Heart left ventricle (tissue), 16 donors: ENCODE results near the gene PLA2G2F. TPM values are rescaled to one million over a fixed set of nuclear protein-coding genes. Genes with fewer than 3 reads are reported as not detected.

Source experiments
- ATAC-seq, 4 donors: fragments of 200-7000 bp; cut with Tn5 transposase; one replicate each; pipeline ENCODE4 v1.9.1; 2020 to 2022; ENCODE audit warnings: moderate library complexity in 4 of 4, mild to moderate bottlenecking in 3 of 4, moderate number of reproducible peaks in 1 of 4
- DNase-seq, 5 donors: peaks; one replicate each; pipeline ENCODE4 v3.0.0-alpha.2; 2020
- H3K27ac ChIP-seq, 12 donors: fragments of 200-600 bp; sonication (generic) in 4 of 12; one replicate each; pipeline versions ENCODE4 v1.5.0 to v1.8.0; 2016 to 2022; ENCODE audit warnings: mild to moderate bottlenecking in 2 of 12
- H3K27me3 ChIP-seq, 9 donors: fragments of 200-600 bp; sonication (generic) in 2 of 9; one replicate each; pipeline versions ENCODE4 v1.5.1 to v1.8.0; 2016 to 2022; ENCODE audit warnings: mild to moderate bottlenecking in 3 of 9
- H3K36me3 ChIP-seq, 9 donors: fragments of 200-600 bp; sonication (generic) in 2 of 9; one replicate each; pipeline versions ENCODE4 v1.5.0 to v1.8.0; 2018 to 2022; ENCODE audit warnings: mild to moderate bottlenecking in 2 of 9
- H3K4me1 ChIP-seq, 12 donors: fragments of 200-600 bp; sonication (generic) in 4 of 12; one replicate each; pipeline versions ENCODE4 v1.5.0 to v1.8.0; 2016 to 2022; ENCODE audit warnings: mild to moderate bottlenecking in 3 of 12
- H3K4me3 ChIP-seq, 12 donors: fragments of 200-600 bp; sonication (generic) in 4 of 12; one replicate each; pipeline versions ENCODE4 v1.5.0 to v1.8.0; 2017 to 2022; ENCODE audit warnings: mild to moderate bottlenecking in 9 of 12, moderate library complexity in 4 of 12
- H3K9me3 ChIP-seq, 12 donors: fragments of 200-600 bp; sonication (generic) in 4 of 12; one replicate each; pipeline versions ENCODE4 v1.5.0 to v1.8.0; 2016 to 2022; ENCODE audit warnings: mild to moderate bottlenecking in 1 of 12
- CTCF ChIP-seq, 12 donors: fragments of 200-600 bp; sonication (generic) in 4 of 12; IDR thresholded peaks; one replicate each; pipeline versions ENCODE4 v1.5.0 to v1.8.0; 2018 to 2022; ENCODE audit warnings: antibody characterized with exemption in 12 of 12, mild to moderate bottlenecking in 5 of 12
- POLR2A ChIP-seq, 2 donors: fragments of 450-650 bp; IDR thresholded peaks; one replicate each; pipeline ENCODE4 v1.6.1; 2017; ENCODE audit warnings: antibody characterized with exemption in 2 of 2, mild to moderate bottlenecking in 2 of 2, moderate library complexity in 2 of 2
- WGBS, 4 donors: extraction: QIAGEN DNeasy Blood & Tissue Kit in 2 of 4; methylation state at CpG; one replicate each; pipeline versions ENCODE4 v1.1.5 to v1.1.7; 2013 to 2018; 5-methylcytosine and 5-hydroxymethylcytosine counted together
- intact Hi-C, 10 donors: fragments of 100-400 bp; cut with DNase I; formaldehyde crosslinking; loops; one replicate each; pipeline versions ENCODE4 v1.11.1 to v1.14.2; 2022
- polyA plus RNA-seq, 2 donors: library from polyadenylated mRNA; stranded (reverse); fragments of 200-250 nt; gene quantifications; one replicate each; pipeline ENCODE4 v1.2.3, GENCODE V29; 2013
- total RNA-seq, 9 donors: library from RNA; depleted of rRNA in 2 of 9; stranded (reverse); fragments of >200 nt in 2 of 9; fragmentation: NEBNext Ultra II Directional in 3 of 9; extraction: Animal tissue kit (Norgen Biotek cat#: 25700) in 3 of 9; gene quantifications; one replicate each; pipeline versions ENCODE4 v1.1.0 to v1.2.4, GENCODE V29; 2016 to 2023
- donor health status: ischemic (EF 13 %, LVEDD 7.1; RV severe dilation, severe dysfunction).
- donor health status: healthy with polysubstance abuse.
- donor health status: DM: no; HTN: yes; CAD: no.
- donor health status: DM: no; HTN: no; CAD: no.
- donor health status: ischemic (EF 25% LVEDD 6.9; RV normal size, moderate dysfunction).
- donor health status: ischemic (EF 25% LVEDD 5.7; RV mildly dilated, moderate dysfunction).
- donor health status: healthy.
- donor health status: DM: yes; HTN: yes; CAD: no.
- donor health status: ischemic (EF 35%, LVEDD 5.7; RV mildly dilated, moderate dysfunction).
- donor health status: nonischemic (EF 11% LVEDD 7.7; RV severe dilation, severe dysfunction).
- donor health status: DM: yes; HTN: yes; CAD: no.
- donor health status: PGD.
- donor health status: ischemic (EF 29% LVEDD 5.4; RV normal size, mild dysfunction).
- donor health status: nonischemic (EF 23%, LVEDD 6.1; RV moderate dilation, normal function).

PLA2G2F gene
- total and polyA plus RNA-seq, 11 donors = not detected

DNA sequence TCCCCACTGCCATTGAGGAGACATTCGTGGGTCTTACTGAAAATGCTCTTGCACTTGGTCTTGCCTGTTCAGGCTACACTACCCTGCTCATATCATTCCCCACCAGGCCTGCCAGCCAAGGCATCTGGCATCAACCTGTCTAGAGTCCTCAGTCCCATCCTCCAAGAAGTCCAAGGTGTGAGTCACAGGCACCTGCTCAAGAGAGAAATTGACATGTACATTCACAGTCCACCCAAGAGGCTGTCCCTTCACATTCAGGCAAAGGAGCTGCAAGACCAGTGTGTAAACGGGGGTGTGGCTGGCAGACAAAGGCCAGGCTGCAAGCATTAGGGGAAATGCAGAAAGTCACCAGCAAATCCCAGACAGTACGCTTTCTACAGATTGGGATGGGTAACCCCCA lies 60.3 kb downstream of the PLA2G2F start:
- DNase-seq (no peak), ATAC-seq (no peak)
- Histone ChIP-seq H3K36me3 (no peaks in the 10 kb centered on the region), H3K4me1 (peaks cover 0 to 11% (median 3%) of the 10 kb centered on the region in 12 donors), H3K27me3 (peaks cover 0 to 22% (median 0%) of the 10 kb centered on the region in 9 donors), H3K27ac (no peak overlapping the region), H3K9me3 (no peaks in the 10 kb centered on the region), H3K4me3 (no peak overlapping the region)
- TF ChIP-seq POLR2A (IDR thresholded peaks at IDR 0.05) (no peak), CTCF (IDR thresholded peaks at IDR 0.05) (no peak)
- WGBS, 4 donors = 41 to 64% (median 47%) methylated on average over 3 of the region's 3 CpGs
- intact Hi-C loops = loop anchor here in 7 of 10 donors (5.0 to 10.0 kb wide), 4 partner anchors 97 to 285 kb away; partner anchors contain the start of gene PLA2G2A (in 3 of the 7)

- intact Hi-C loops = loop anchor here in 7 of 10 donors (5.0 to 10.0 kb wide), 4 partner anchors 98 to 285 kb away; partner anchors contain the start of gene PLA2G2A (in 3 of the 7)
- DNase-seq (peak in 1 of 5 donors; percentile 16), ATAC-seq (peak in 1 of 4 donors; percentile 38)
- WGBS, 4 donors = 22 to 37% (median 29%) methylated on average over 2 of the region's 2 CpGs
- Histone ChIP-seq H3K9me3 (no peaks in the 10 kb centered on the region), H3K27ac (no peak overlapping the region), H3K4me1 (peaks cover 0 to 7% (median under 1%) of the 10 kb centered on the region in 12 donors), H3K27me3 (peaks cover 0 to 22% (median 0%) of the 10 kb centered on the region in 9 donors), H3K36me3 (no peaks in the 10 kb centered on the region), H3K4me3 (no peak overlapping the region)
- TF ChIP-seq POLR2A (IDR thresholded peaks at IDR 0.05) = no peak
Measured at GRCh38 chr1:20199840-20200239, 60.7 kb downstream of the PLA2G2F start.

Other genes with a start within 250 kb of the PLA2G2F start
- not detected for gene PLA2G2E, start 215.7 kb upstream of the PLA2G2F start, total RNA-seq
- gene PLA2G2E, start 215.7 kb upstream of the PLA2G2F start, polyA plus RNA-seq = not detected
- 100 to 1,000 TPM in 2 of 9 donors, 10 to 100 TPM in 5, 1 to 10 TPM in 2; 2.8 to 539 (median 26.5) TPM for gene PLA2G2A, start 159.7 kb upstream of the PLA2G2F start, total RNA-seq
- 100 to 1,000 TPM; 107 to 112 TPM for gene PLA2G2A, start 159.7 kb upstream of the PLA2G2F start, polyA plus RNA-seq
- gene PLA2G5, start 69.1 kb upstream of the PLA2G2F start, total RNA-seq = 10 to 100 TPM; 31.9 to 80.3 (median 43.9) TPM
- gene PLA2G5, start 69.1 kb upstream of the PLA2G2F start, polyA plus RNA-seq = 100 to 1,000 TPM in 1 of 2 donors, 10 to 100 TPM in 1; 25.6 to 102 TPM
- gene PLA2G2D, start 19.8 kb upstream of the PLA2G2F start, total RNA-seq = 1 to 10 TPM in 1 of 9 donors, under 1 TPM in 1, not detected in 7; 0.85 to 5.4 TPM
- gene PLA2G2D, start 19.8 kb upstream of the PLA2G2F start, polyA plus RNA-seq = not detected
- gene UBXN10, start 46.8 kb downstream of the PLA2G2F start, total RNA-seq = 1 to 10 TPM in 6 of 9 donors, under 1 TPM in 3; 0.68 to 2.6 (median 1.2) TPM
- under 1 TPM; 0.14 to 0.53 TPM for gene UBXN10, start 46.8 kb downstream of the PLA2G2F start, polyA plus RNA-seq
- under 1 TPM in 1 of 9 donors, not detected in 8; 0.16 TPM for gene PLA2G2C, start 47.2 kb downstream of the PLA2G2F start, total RNA-seq
- gene PLA2G2C, start 47.2 kb downstream of the PLA2G2F start, polyA plus RNA-seq = not detected
- gene VWA5B1, start 151.6 kb downstream of the PLA2G2F start, total RNA-seq = under 1 TPM in 5 of 9 donors, not detected in 4; 0.11 to 0.88 (median 0.31) TPM
- gene VWA5B1, start 151.6 kb downstream of the PLA2G2F start, polyA plus RNA-seq = under 1 TPM; 0.04 to 0.11 TPM